Esophagus squamous epithelium (tissue), 5 donors: ENCODE data around the gene ITPR2. TPM values are rescaled to one million over a fixed set of nuclear protein-coding genes. Genes with fewer than 3 reads are reported as not detected.

Experiments
- DNase-seq: peaks from one replicate; lab custom pipeline; 2025; lab: John Stamatoyannopoulos, UW
- H3K27ac ChIP-seq, 4 donors: fragments of 200-600 bp; sonication (generic); one replicate each; pipeline ENCODE4 v1.5.1; 2016 to 2019; ENCODE audit warnings: mild to moderate bottlenecking in 1 of 4
- H3K27me3 ChIP-seq, 4 donors: fragments of 200-600 bp; sonication (generic); 1 replicate in 3 of 4; 2 replicates in 1 of 4; pipeline versions ENCODE4 v1.5.1 to v1.6.0; 2017 to 2021; ENCODE audit warnings: antibody characterized with exemption in 1 of 4
- H3K36me3 ChIP-seq, 3 donors: fragments of 200-600 bp; sonication (generic); one replicate each; pipeline ENCODE4 v1.5.1; 2016 to 2019
- H3K4me1 ChIP-seq, 3 donors: fragments of 200-600 bp; sonication (generic); one replicate each; pipeline ENCODE4 v1.5.1; 2017 to 2019
- H3K4me3 ChIP-seq, 4 donors: fragments of 200-600 bp; sonication (generic); 1 replicate in 3 of 4; 2 replicates in 1 of 4; pipeline ENCODE4 v1.5.1; 2016 to 2019; ENCODE audit warnings: mild to moderate bottlenecking in 2 of 4, moderate library complexity in 1 of 4
- H3K9me3 ChIP-seq, 3 donors: fragments of 200-600 bp; sonication (generic); one replicate each; pipeline ENCODE4 v1.5.1; 2016 to 2019
- POLR2A ChIP-seq, 4 donors: fragments of 450-650 bp; IDR thresholded peaks; one replicate each; pipeline ENCODE4 v1.6.1; 2017; ENCODE audit warnings: antibody characterized with exemption in 4 of 4, mild to moderate bottlenecking in 4 of 4, moderate library complexity in 3 of 4
- WGBS, 2 donors: methylation state at CpG; one replicate each; pipeline ENCODE4 v1.1.5; 2018; 5-methylcytosine and 5-hydroxymethylcytosine counted together
- intact Hi-C: fragments of 100-400 bp; cut with DNase I; formaldehyde crosslinking; loops from one replicate; pipeline ENCODE4 v1.15.0; 2022
- total RNA-seq, 4 donors: library from RNA; depleted of rRNA; stranded (reverse); fragments of >200 nt; gene quantifications; one replicate each; pipeline ENCODE4 v1.1.0, GENCODE V29; 2016
- TF ChIP-seq, protein P1 (sequence below), 6 experiments: fragments of 450-650 bp in 4 of 6; fragments of 200-600 bp in 2 of 6; sonication (generic) in 2 of 6; IDR thresholded peaks; one replicate each; pipeline ENCODE4 v1.5.1; 2016 to 2019; ENCODE audit warnings: antibody characterized with exemption in 6 of 6, mild to moderate bottlenecking in 4 of 6, moderate library complexity in 4 of 6
- donor health status: DM: yes; HTN: yes; CAD: no.

Gene ITPR2
- total RNA-seq, 4 donors from 2014 or later, result 30.7 to 49.3 (median 37.6) TPM

GRCh38 chr12:26347300-26347699 is 485.7 kb downstream of the ITPR2 start:
- Histone ChIP-seq H3K4me1 (no peaks in the 10 kb centered on the region), H3K27me3 (no peaks in the 10 kb centered on the region), H3K4me3 (no peak overlapping the region), H3K9me3 (no peaks in the 10 kb centered on the region), H3K27ac (no peak overlapping the region), H3K36me3 (peaks cover 0 to 5% (median 0%) of the 10 kb centered on the region in 3 donors)
- DNase-seq, result no peak
- 100% methylated on average over 1 of the region's 1 CpG for WGBS, 2 donors
- TF ChIP-seq, protein P1, sequence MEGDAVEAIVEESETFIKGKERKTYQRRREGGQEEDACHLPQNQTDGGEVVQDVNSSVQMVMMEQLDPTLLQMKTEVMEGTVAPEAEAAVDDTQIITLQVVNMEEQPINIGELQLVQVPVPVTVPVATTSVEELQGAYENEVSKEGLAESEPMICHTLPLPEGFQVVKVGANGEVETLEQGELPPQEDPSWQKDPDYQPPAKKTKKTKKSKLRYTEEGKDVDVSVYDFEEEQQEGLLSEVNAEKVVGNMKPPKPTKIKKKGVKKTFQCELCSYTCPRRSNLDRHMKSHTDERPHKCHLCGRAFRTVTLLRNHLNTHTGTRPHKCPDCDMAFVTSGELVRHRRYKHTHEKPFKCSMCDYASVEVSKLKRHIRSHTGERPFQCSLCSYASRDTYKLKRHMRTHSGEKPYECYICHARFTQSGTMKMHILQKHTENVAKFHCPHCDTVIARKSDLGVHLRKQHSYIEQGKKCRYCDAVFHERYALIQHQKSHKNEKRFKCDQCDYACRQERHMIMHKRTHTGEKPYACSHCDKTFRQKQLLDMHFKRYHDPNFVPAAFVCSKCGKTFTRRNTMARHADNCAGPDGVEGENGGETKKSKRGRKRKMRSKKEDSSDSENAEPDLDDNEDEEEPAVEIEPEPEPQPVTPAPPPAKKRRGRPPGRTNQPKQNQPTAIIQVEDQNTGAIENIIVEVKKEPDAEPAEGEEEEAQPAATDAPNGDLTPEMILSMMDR (IDR thresholded peaks at IDR 0.05), result no peak
- no peak for TF ChIP-seq POLR2A (IDR thresholded peaks at IDR 0.05)
- intact Hi-C loops, result no loop called here

GRCh38 chr12:26346736-26347135 is 486.3 kb downstream of the ITPR2 start:
- TF ChIP-seq, protein P1 (IDR thresholded peaks at IDR 0.05), result no peak
- TF ChIP-seq POLR2A (IDR thresholded peaks at IDR 0.05), result no peak
- Histone ChIP-seq H3K36me3 (peaks cover 0 to 5% (median 0%) of the 10 kb centered on the region in 3 donors), H3K4me3 (no peak overlapping the region), H3K27ac (no peak overlapping the region), H3K9me3 (no peaks in the 10 kb centered on the region), H3K27me3 (no peaks in the 10 kb centered on the region), H3K4me1 (no peaks in the 10 kb centered on the region)
- DNase-seq, result no peak
- intact Hi-C loops, result no loop called here
- WGBS, 2 donors, result 49 to 51% methylated on average over 3 of the region's 3 CpGs

DNA sequence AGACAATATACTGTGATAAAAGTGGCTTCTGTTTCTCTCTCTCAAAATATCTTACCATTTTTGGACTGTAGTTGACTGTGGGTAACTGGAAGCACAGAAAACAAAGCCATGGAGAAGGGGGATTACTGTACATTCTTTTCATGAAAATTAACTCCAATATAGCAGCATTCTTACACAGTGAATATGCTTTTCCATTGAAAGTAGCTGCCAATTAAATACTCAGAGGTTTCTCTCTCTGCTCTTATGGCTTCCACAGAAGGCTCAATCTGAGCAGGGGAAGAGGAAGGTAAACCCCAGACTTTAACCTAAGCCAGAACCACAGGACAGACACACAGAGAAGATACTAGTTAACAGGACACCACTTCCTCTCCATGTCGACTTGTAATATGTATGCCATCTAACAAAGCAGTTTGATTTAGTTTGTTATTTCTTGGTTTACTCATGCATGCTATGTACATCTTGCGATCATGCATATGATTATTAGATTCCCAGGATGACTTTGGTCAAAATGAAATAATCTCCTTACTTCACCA is 487.5 kb downstream of the ITPR2 start:
- no peak overlapping the region for H3K4me3 ChIP-seq
- 58 to 84% methylated on average over 2 of the region's 2 CpGs for WGBS, 2 donors
- H3K27ac ChIP-seq, result no peak overlapping the region
- intact Hi-C loops, result no loop called here
- no peaks in the 10 kb centered on the region for H3K27me3 ChIP-seq
- H3K4me1 ChIP-seq, result no peaks in the 10 kb centered on the region
- DNase-seq, result no peak
- TF ChIP-seq POLR2A (IDR thresholded peaks at IDR 0.05), result no peak
- TF ChIP-seq, protein P1 (IDR thresholded peaks at IDR 0.05), result no peak
- H3K9me3 ChIP-seq, result no peaks in the 10 kb centered on the region
- H3K36me3 ChIP-seq, result peaks cover 0 to 8% (median 0%) of the 10 kb centered on the region in 3 donors

- Histone ChIP-seq H3K27me3 (no peaks in the 10 kb centered on the region), H3K36me3 (peaks cover 0 to 33% (median 0%) of the 10 kb centered on the region in 3 donors), H3K9me3 (no peaks in the 10 kb centered on the region), H3K4me3 (no peak overlapping the region), H3K27ac (no peak overlapping the region), H3K4me1 (no peaks in the 10 kb centered on the region)
- no peak for DNase-seq
- TF ChIP-seq, protein P1 (IDR thresholded peaks at IDR 0.05), result no peak
- TF ChIP-seq POLR2A (IDR thresholded peaks at IDR 0.05), result no peak
- intact Hi-C loops, result no loop called here
Measured at GRCh38 chr12:26341491-26341890, 491.5 kb downstream of the ITPR2 start.

DNA sequence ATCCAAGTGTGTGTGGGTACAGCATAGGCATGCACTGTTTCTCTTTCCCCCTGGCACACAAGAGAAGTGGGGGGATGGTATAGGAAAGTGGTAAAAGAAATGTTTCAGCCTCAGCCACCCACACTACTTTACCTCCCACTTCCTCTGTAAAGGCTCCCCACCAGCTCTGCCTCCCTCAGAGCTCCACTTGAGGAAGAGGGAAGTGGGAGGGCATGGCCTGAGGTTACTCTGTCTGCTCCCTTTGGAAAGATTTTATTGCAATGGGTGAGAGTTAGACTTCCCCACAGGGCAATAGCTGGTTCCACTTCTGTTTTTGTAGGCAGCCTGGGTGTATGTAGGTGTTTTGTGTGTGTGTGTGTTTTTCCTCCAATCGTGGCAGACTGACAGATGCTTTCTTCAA is 492.3 kb downstream of the ITPR2 start:
- intact Hi-C loops, result no loop called here
- Histone ChIP-seq H3K4me3 (no peak overlapping the region), H3K27ac (no peak overlapping the region), H3K36me3 (peaks cover 0 to 33% (median 0%) of the 10 kb centered on the region in 3 donors), H3K27me3 (no peaks in the 10 kb centered on the region), H3K4me1 (no peaks in the 10 kb centered on the region), H3K9me3 (no peaks in the 10 kb centered on the region)
- DNase-seq, result no peak
- no peak for TF ChIP-seq POLR2A (IDR thresholded peaks at IDR 0.05)
- TF ChIP-seq, protein P1 (IDR thresholded peaks at IDR 0.05), result no peak
- 22 to 40% methylated on average over 1 of the region's 1 CpG for WGBS, 2 donors
